HepG2 (cell line): ENCODE data around the gene MDP1. TPM values are rescaled to one million over a fixed set of nuclear protein-coding genes. Genes with fewer than 3 reads are reported as not detected.
A peak's percentile ranks its signal among the peaks of the same experiment; 100 is the strongest.

Experiments
- CREM ChIP-seq, 2 experiments: sonication (generic) in 1 of 2; formaldehyde crosslinking in 1 of 2; IDR thresholded peaks; 2 replicates each; pipeline versions ENCODE4 v1.4.0 to v1.6.1; 2016 to 2020; ENCODE audit warnings: antibody characterized with exemption in 1 of 2, mild to moderate bottlenecking in 1 of 2, missing genetic modification reagents in 1 of 2
- DNMT1 ChIP-seq: sonication (generic); formaldehyde crosslinking; IDR thresholded peaks from 2 replicates; pipeline ENCODE4 v1.5.1; 2020; ENCODE audit warnings: mild to moderate bottlenecking, missing genetic modification reagents
- DR1 ChIP-seq: sonication (generic); formaldehyde crosslinking; IDR thresholded peaks from 2 replicates; pipeline ENCODE4 v1.8.0; 2021; ENCODE audit warnings: mild to moderate bottlenecking, missing genetic modification reagents, inconsistent platforms
- GATAD2A ChIP-seq: IDR thresholded peaks from 2 replicates; pipeline ENCODE4 v1.6.1; 2016
- GMEB1 ChIP-seq: sonication (generic); formaldehyde crosslinking; IDR thresholded peaks from 2 replicates; pipeline ENCODE4 v1.5.1; 2020; ENCODE audit warnings: missing genetic modification reagents, mild to moderate bottlenecking, borderline replicate concordance
- MAFF ChIP-seq: IDR thresholded peaks from 2 replicates; pipeline ENCODE4 v1.6.1; 2011; ENCODE audit warnings: low read depth, low read length, improper control_type of control experiment
- MNT ChIP-seq: fragments of 450-650 bp; IDR thresholded peaks from 2 replicates; pipeline ENCODE4 v1.6.1; 2016
- PRDM15 ChIP-seq: sonication (generic); formaldehyde crosslinking; IDR thresholded peaks from 2 replicates; pipeline ENCODE4 v1.4.0; 2020; ENCODE audit warnings: missing genetic modification reagents
- RAD51 ChIP-seq: fragments of 450-650 bp; IDR thresholded peaks from 2 replicates; pipeline ENCODE4 v1.6.1; 2016; ENCODE audit warnings: borderline replicate concordance
- RARG ChIP-seq: sonication (generic); formaldehyde crosslinking; IDR thresholded peaks from 2 replicates; pipeline ENCODE4 v1.4.0; 2020; ENCODE audit warnings: low read depth, mild to moderate bottlenecking, missing genetic modification reagents
- SMAD3 ChIP-seq: sonication (generic); formaldehyde crosslinking; IDR thresholded peaks from 2 replicates; pipeline ENCODE4 v1.4.0; 2020; ENCODE audit warnings: missing genetic modification reagents
- TAF15 ChIP-seq: fragments of 200-400 bp; formaldehyde crosslinking; IDR thresholded peaks from one replicate; pipeline ENCODE4 v1.6.1; 2018; ENCODE audit warnings: mild to moderate bottlenecking, low read depth, low read length; ENCODE audit not compliant: poor library complexity, severe bottlenecking
- THAP11 ChIP-seq: IDR thresholded peaks from 2 replicates; pipeline ENCODE4 v1.6.1; 2016; ENCODE audit warnings: missing biosample characterization, missing genetic modification reagents
- TRIM22 ChIP-seq: fragments of 450-650 bp; IDR thresholded peaks from 2 replicates; pipeline ENCODE4 v1.6.1; 2017
- ZBTB3 ChIP-seq: sonication (generic); formaldehyde crosslinking; IDR thresholded peaks from 2 replicates; pipeline ENCODE4 v1.4.0; 2020; ENCODE audit warnings: low read depth, mild to moderate bottlenecking, moderate library complexity, missing genetic modification reagents, borderline replicate concordance
- ZFP82 ChIP-seq: sonication (generic); formaldehyde crosslinking; IDR thresholded peaks from 2 replicates; pipeline ENCODE4 v1.5.1; 2020; ENCODE audit warnings: mild to moderate bottlenecking, missing genetic modification reagents, borderline replicate concordance
- ZNF513 ChIP-seq: sonication (generic); formaldehyde crosslinking; conservative IDR thresholded peaks from 2 replicates; pipeline ENCODE4 v1.5.0; 2020; ENCODE audit warnings: missing genetic modification reagents
- ZNF776 ChIP-seq: sonication (generic); formaldehyde crosslinking; IDR thresholded peaks from 2 replicates; pipeline ENCODE4 v1.4.0; 2020; ENCODE audit warnings: mild to moderate bottlenecking, missing genetic modification reagents
- polyA plus RNA-seq, 8 experiments: library from polyadenylated mRNA; depleted of rRNA in 3 of 8; stranded (reverse) in 7 of 8; unstranded in 1 of 8; fragments of >200 nt; fragmentation: Illumina TruSeq in 4 of 8; extraction: Trizol in 4 of 8; gene quantifications; 2 replicates each; pipeline versions ENCODE4 v1.2.1 to v1.2.3, GENCODE V29; 2011 to 2016; ENCODE audit warnings: low read depth in 4 of 8, missing spikeins in 1 of 8, mixed read lengths in 1 of 8; ENCODE audit not compliant: insufficient read depth in 1 of 8
- total RNA-seq, 5 experiments: library from RNA; depleted of rRNA; stranded (reverse); fragments of >200 nt; fragmentation: Illumina TruSeq; extraction: Trizol; gene quantifications; 2 replicates each; pipeline ENCODE4 v1.2.3, GENCODE V29; 2016; ENCODE audit warnings: low read depth in 1 of 5

Gene MDP1
- total and polyA plus RNA-seq, 2 of the 13 experiments (the other 11 are each of a cell fraction or from before 2014, with no cell fraction given): 44.1 to 48.7 TPM

GRCh38 chr14:24243336-24243836, 27.5 kb upstream of the MDP1 start (continued):
- TF ChIP-seq PRDM15 (CRISPR knock-in tag) (no peak; the same call in 1 of the 2 replicates), GMEB1 (CRISPR knock-in tag) (no peak), ZBTB3 (CRISPR knock-in tag) (no peak), THAP11 (CRISPR knock-in tag) (no peak), TAF15 (no peak), GATAD2A (CRISPR knock-in tag) (no peak; the same call in 1 of the 2 replicates), TRIM22 (no peak), ZNF776 (no peak), RAD51 (peak; percentile 26; the same call in 1 of the 2 replicates), MNT (no peak), ZNF513 (CRISPR knock-in tag) (0 out of 2 replicates have a peak, but pooled peaks have one; percentile 67), MAFF (no peak), SMAD3 (no peak), CREM (IDR thresholded peaks at IDR 0.05) (no peak), CREM (CRISPR knock-in tag; IDR thresholded peaks at IDR 0.05) (no peak), DNMT1 (no peak), ZFP82 (CRISPR knock-in tag) (0 out of 2 replicates have a peak, but pooled peaks have one; percentile 29), RARG (CRISPR knock-in tag) (no peak; the same call in 1 of the 2 replicates), DR1 (CRISPR knock-in tag) (no peak)
